MCF 10A (cell line): Measurements from ENCODE around the gene ADPRHL1. TPM values are rescaled to one million over a fixed set of nuclear protein-coding genes. Genes with fewer than 3 reads are reported as not detected.

Source experiments
- BruUV-seq: library from RNA; stranded (reverse); fragments of 400-500 nt; replicated peaks from 2 replicates; lab custom pipeline; 2021; lab: Mats Ljungman, UMichigan
- CTCF ChIA-PET: fragments of 300-600 bp; sonication (Branson Sonifier 250); formaldehyde crosslinking; extraction: SDS; loops from one replicate; lab custom pipeline; 2021; ENCODE audit warnings: antibody characterized with exemption, inconsistent platforms; lab: Yijun Ruan, JAX
- POLR2A ChIA-PET: fragments of 300-600, 350-650 bp; sonication (Branson Sonifier 250); formaldehyde crosslinking; extraction: SDS; loops from one replicate; lab custom pipeline; 2020; ENCODE audit warnings: antibody characterized with exemption, inconsistent platforms; lab: Yijun Ruan, JAX
- DNase-seq: peaks from one replicate; pipeline ENCODE4 v3.0.0-alpha.2; 2018; ENCODE audit not compliant: unreplicated experiment
- H3K27ac Mint-ChIP-seq: one replicate; pipeline ENCODE4 v1.8.0; 2022; ENCODE audit warnings: mild to moderate bottlenecking, low read depth, mixed read lengths; ENCODE audit not compliant: unreplicated experiment
- H3K27me3 Mint-ChIP-seq: one replicate; pipeline ENCODE4 v1.8.0; 2022; ENCODE audit warnings: mixed read lengths; ENCODE audit not compliant: insufficient read depth, unreplicated experiment
- H3K36me3 Mint-ChIP-seq: one replicate; pipeline ENCODE4 v1.8.0; 2022; ENCODE audit warnings: mild to moderate bottlenecking, moderate library complexity, mixed read lengths; ENCODE audit not compliant: insufficient read depth, unreplicated experiment
- H3K4me1 Mint-ChIP-seq: one replicate; pipeline ENCODE4 v1.8.0; 2022; ENCODE audit warnings: mixed read lengths; ENCODE audit not compliant: insufficient read depth, unreplicated experiment
- H3K4me3 Mint-ChIP-seq: one replicate; pipeline ENCODE4 v1.8.0; 2022; ENCODE audit warnings: mild to moderate bottlenecking, moderate library complexity, mixed read lengths; ENCODE audit not compliant: unreplicated experiment
- H3K9me3 Mint-ChIP-seq: one replicate; pipeline ENCODE4 v1.8.0; 2022; ENCODE audit warnings: mixed read lengths; ENCODE audit not compliant: unreplicated experiment
- CTCF ChIP-seq: fragments of 200-600 bp; IDR thresholded peaks from one replicate; pipeline ENCODE4 v1.8.0; 2022; ENCODE audit warnings: antibody characterized with exemption, mild to moderate bottlenecking; ENCODE audit not compliant: unreplicated experiment
- intact Hi-C: fragments of 100-400 bp; cut with micrococcal nuclease; formaldehyde crosslinking; loops from 2 replicates; pipeline ENCODE4 v1.14.1; 2022
- total RNA-seq: library from RNA; stranded (reverse); gene quantifications from 2 replicates; pipeline ENCODE4 v1.2.3, GENCODE V29; 2022

ADPRHL1 gene
- total RNA-seq, 1 experiment from 2014 or later: 2.6 TPM

- intact Hi-C loops: no loop called here
- CTCF ChIA-PET: no interaction called here
Observed at GRCh38 chr13:113485545-113485944, 32.3 kb upstream of the ADPRHL1 start.

GRCh38 chr13:113483504-113484293, 30.4 kb upstream of the ADPRHL1 start:
- H3K27me3 Mint-ChIP-seq: no peaks in the 10 kb centered on the region

More at GRCh38 chr13:113485545-113485944, 32.3 kb upstream of the ADPRHL1 start:
- peaks cover 12% of the 10 kb centered on the region for H3K36me3 Mint-ChIP-seq
- H3K27ac Mint-ChIP-seq: no peak overlapping the region
- H3K9me3 Mint-ChIP-seq: no peaks in the 10 kb centered on the region
- no TSS peak for BruUV-seq
- no peak for DNase-seq
- H3K27me3 Mint-ChIP-seq: no peaks in the 10 kb centered on the region
- no peak overlapping the region for H3K4me3 Mint-ChIP-seq
- peaks cover 24% of the 10 kb centered on the region for H3K4me1 Mint-ChIP-seq
- TF ChIP-seq CTCF: no peak
- POLR2A ChIA-PET: no interaction called here

GRCh38 chr13:113483081-113483480, 29.8 kb upstream of the ADPRHL1 start:
- no peak overlapping the region for H3K27ac Mint-ChIP-seq
- no peaks in the 10 kb centered on the region for H3K27me3 Mint-ChIP-seq
- POLR2A ChIA-PET: interaction anchor here (1.3 kb wide), 1 partner anchor 34 kb away, joined by 3 read pairs; no protein-coding TSS in a partner anchor
- H3K4me3 Mint-ChIP-seq: no peak overlapping the region
- H3K36me3 Mint-ChIP-seq: peaks cover 24% of the 10 kb centered on the region
- no peaks in the 10 kb centered on the region for H3K9me3 Mint-ChIP-seq
- CTCF ChIA-PET: no interaction called here
- no TSS peak for BruUV-seq
- no peak for DNase-seq
- intact Hi-C loops: no loop called here
- TF ChIP-seq CTCF: no peak
- peaks cover 5% of the 10 kb centered on the region for H3K4me1 Mint-ChIP-seq

More at GRCh38 chr13:113483504-113484293, 30.4 kb upstream of the ADPRHL1 start:
- intact Hi-C loops: no loop called here
- peaks cover 24% of the 10 kb centered on the region for H3K36me3 Mint-ChIP-seq
- H3K9me3 Mint-ChIP-seq: no peaks in the 10 kb centered on the region
- no peak overlapping the region for H3K4me3 Mint-ChIP-seq
- BruUV-seq: no TSS peak
- no peak for DNase-seq
- CTCF ChIA-PET: no interaction called here
- POLR2A ChIA-PET: interaction anchor here (0.7 to 1.3 kb wide), 3 partner anchors 10 to 34 kb away, joined by 3 to 5 read pairs (median 3); no protein-coding TSS in a partner anchor
- H3K27ac Mint-ChIP-seq: no peak overlapping the region
- peaks cover 11% of the 10 kb centered on the region for H3K4me1 Mint-ChIP-seq
- TF ChIP-seq CTCF: no peak

- intact Hi-C loops: no loop called here
- no peaks in the 10 kb centered on the region for H3K27me3 Mint-ChIP-seq
- ChIA-PET POLR2A (interaction anchor here (2.5 to 4.9 kb wide), 2 partner anchors 10 to 11 kb away, joined by 19 to 28 read pairs; partner anchors contain the start of gene DCUN1D2), CTCF (no interaction called here)
- no peak for TF ChIP-seq CTCF
- peaks cover 52% of the 10 kb centered on the region for H3K36me3 Mint-ChIP-seq
- H3K4me1 Mint-ChIP-seq: no peaks in the 10 kb centered on the region
- no peak overlapping the region for H3K4me3 Mint-ChIP-seq
- H3K27ac Mint-ChIP-seq: no peak overlapping the region
- BruUV-seq: no TSS peak
- DNase-seq: no peak
- no peaks in the 10 kb centered on the region for H3K9me3 Mint-ChIP-seq
Observed at GRCh38 chr13:113479179-113479578, 25.9 kb upstream of the ADPRHL1 start.
